Ovary (tissue), 9 donors: ENCODE data around the gene LRMDA. TPM values are rescaled to one million over a fixed set of nuclear protein-coding genes. Genes with fewer than 3 reads are reported as not detected.

Source experiments
- DNase-seq, 5 donors: peaks; one replicate each; pipeline ENCODE4 v3.0.0-alpha.2; 2019 to 2020
- H3K27ac ChIP-seq, 2 donors: fragments of 200-600 bp; one replicate each; pipeline versions ENCODE4 v1.5.1 to v1.8.0; 2019 to 2022
- H3K27me3 ChIP-seq: fragments of 200-600 bp; one replicate; pipeline ENCODE4 v1.8.0; 2022
- H3K36me3 ChIP-seq: fragments of 200-600 bp; sonication (generic); one replicate; pipeline ENCODE4 v1.5.1; 2019
- H3K4me1 ChIP-seq: one replicate; pipeline ENCODE4 v1.8.1; 2013; ENCODE audit warnings: mild to moderate bottlenecking, moderate library complexity; ENCODE audit not compliant: insufficient read depth
- H3K4me3 ChIP-seq: fragments of 200-600 bp; sonication (generic); one replicate; pipeline ENCODE4 v1.5.1; 2017
- H3K9me3 ChIP-seq, 2 donors: fragments of 200-600 bp in 1 of 2; sonication (generic) in 1 of 2; one replicate each; pipeline versions ENCODE4 v1.5.1 to v1.8.1; 2013 to 2019; ENCODE audit warnings: mild to moderate bottlenecking in 1 of 2, moderate library complexity in 1 of 2
- CTCF ChIP-seq, 3 donors: fragments of 450-650 bp in 2 of 3; fragments of 200-600 bp in 1 of 3; IDR thresholded peaks; one replicate each; pipeline versions ENCODE4 v1.5.1 to v1.8.0; 2016 to 2022; ENCODE audit warnings: antibody characterized with exemption in 3 of 3, mild to moderate bottlenecking in 1 of 3
- EP300 ChIP-seq: sonication (generic); formaldehyde crosslinking; IDR thresholded peaks from one replicate; pipeline ENCODE4 v1.6.1; 2017; ENCODE audit warnings: antibody characterized with exemption
- POLR2A ChIP-seq: fragments of 450-650 bp; IDR thresholded peaks from one replicate; pipeline ENCODE4 v1.6.1; 2017; ENCODE audit warnings: antibody characterized with exemption, mild to moderate bottlenecking, moderate library complexity
- WGBS, 3 donors: extraction: QIAGEN DNeasy Blood & Tissue Kit in 1 of 3; methylation state at CpG; one replicate each; pipeline versions ENCODE4 v1.1.5 to v1.1.7; 2013 to 2017; 5-methylcytosine and 5-hydroxymethylcytosine counted together
- intact Hi-C, 4 donors: fragments of 100-400 bp; cut with DNase I; formaldehyde crosslinking; loops; one replicate each; pipeline versions ENCODE4 v1.11.0 to v1.15.1; 2022 to 2023
- polyA plus RNA-seq, 2 donors: library from polyadenylated mRNA; stranded (reverse); fragments of 200-250 nt in 1 of 2; fragments of 350-450 nt in 1 of 2; fragmentation: Illumina TruSeq in 1 of 2; extraction: RNeasy Lipid Tissue Mini Kit (QIAGEN cat#74804) in 1 of 2; gene quantifications; one replicate each; pipeline ENCODE4 v1.2.3, GENCODE V29; 2013 to 2014
- total RNA-seq, 7 donors: library from RNA; depleted of rRNA in 2 of 7; stranded (reverse); fragments of >200 nt in 2 of 7; fragmentation: NEBNext Ultra II Directional in 3 of 7; extraction: Animal tissue kit (Norgen Biotek cat#: 25700) in 3 of 7; gene quantifications; one replicate each; pipeline versions ENCODE4 v1.1.0 to v1.2.4, GENCODE V29; 2016 to 2023
- donor health status: DM: no; HTN: no; CAD: no; lungs with moderate emphysema.
- donor health status: DM: no; HTN: no; CAD: no.
- donor health status: Bipolar disorder and iron deficiency.
- donor health status: DM: yes; HTN: yes; CAD: no.
- donor health status: DM: no; HTN: no; CAD: no.
- donor health status: DM: yes; HTN: yes; CAD: no.

LRMDA gene
- total and polyA plus RNA-seq, 9 donors, result 14.8 to 30.7 (median 22.9) TPM

- H3K27ac ChIP-seq, result no peak overlapping the region
- H3K4me1 ChIP-seq, result peaks cover 2% of the 10 kb centered on the region
- TF ChIP-seq CTCF (IDR thresholded peaks at IDR 0.05), result no peak
- no peak for TF ChIP-seq POLR2A
- TF ChIP-seq EP300, result no peak
- intact Hi-C loops, result no loop called here
- no peaks in the 10 kb centered on the region for H3K36me3 ChIP-seq
- no peaks in the 10 kb centered on the region for H3K27me3 ChIP-seq
- no peak overlapping the region for H3K4me3 ChIP-seq
- DNase-seq, result no peak
- no peaks in the 10 kb centered on the region for H3K9me3 ChIP-seq
These were observed 613.3 kb downstream of the LRMDA start for GRCh38 chr10:76044751-76045150.

DNA sequence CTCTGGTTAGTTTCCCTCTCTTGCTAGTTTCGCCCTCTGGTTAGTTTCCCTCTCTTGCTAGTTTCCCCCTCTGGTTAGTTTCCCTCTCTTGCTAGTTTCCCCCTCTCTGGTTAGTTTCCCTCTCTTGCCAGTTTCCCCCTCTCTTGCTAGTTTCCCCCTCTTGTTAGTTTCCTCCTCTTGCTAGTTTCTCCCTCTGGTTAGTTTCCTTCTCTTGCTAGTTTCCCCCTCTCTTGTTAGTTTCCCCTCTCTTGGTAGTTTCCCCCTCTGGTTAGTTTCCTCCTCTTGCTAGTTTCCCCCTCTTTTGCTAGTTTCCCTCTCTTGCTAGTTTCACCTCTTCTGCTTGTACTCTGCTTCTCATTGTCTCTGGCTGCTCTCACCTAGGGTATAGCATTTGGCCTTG lies 613.8 kb downstream of the LRMDA start:
- WGBS, 3 donors, result 97 to 100% (median 100%) methylated on average over 1 of the region's 1 CpG
- intact Hi-C loops, result no loop called here

DNA sequence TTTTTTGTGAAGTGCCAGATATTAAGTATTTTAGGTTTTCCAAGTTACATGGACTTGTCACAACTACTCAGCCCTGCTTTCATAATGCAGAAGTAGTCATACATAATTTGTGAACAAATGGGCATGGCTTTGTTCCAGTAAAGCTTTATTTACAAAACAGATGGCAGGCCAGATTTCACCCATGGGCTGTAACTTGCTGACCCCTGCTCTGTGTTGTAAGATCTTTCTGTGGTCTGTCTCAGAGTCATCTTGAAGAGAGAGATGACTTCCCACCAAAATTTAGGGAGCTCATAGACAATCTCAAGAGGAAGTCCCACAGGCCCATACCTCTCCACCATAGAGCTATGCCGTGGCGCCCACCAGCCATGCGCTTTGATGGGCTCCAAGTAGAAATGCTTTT lies 616.1 kb downstream of the LRMDA start:
- Histone ChIP-seq H3K9me3 (no peaks in the 10 kb centered on the region), H3K4me1 (no peaks in the 10 kb centered on the region), H3K36me3 (no peaks in the 10 kb centered on the region), H3K27ac (no peak overlapping the region), H3K27me3 (no peaks in the 10 kb centered on the region), H3K4me3 (no peak overlapping the region)
- no peak for TF ChIP-seq EP300
- TF ChIP-seq CTCF (IDR thresholded peaks at IDR 0.05), result no peak
- no peak for TF ChIP-seq POLR2A
- no peak for DNase-seq
- intact Hi-C loops, result no loop called here
- 96 to 100% (median 98%) methylated on average over 3 of the region's 3 CpGs for whole genome bisulfite sequencing, 3 donors

More for the DNA sequence above, 613.8 kb downstream of the LRMDA start:
- Histone ChIP-seq H3K4me1 (peaks cover 2% of the 10 kb centered on the region), H3K36me3 (no peaks in the 10 kb centered on the region), H3K9me3 (no peaks in the 10 kb centered on the region), H3K27me3 (no peaks in the 10 kb centered on the region), H3K4me3 (no peak overlapping the region), H3K27ac (no peak overlapping the region)
- TF ChIP-seq CTCF (IDR thresholded peaks at IDR 0.05) (no peak), POLR2A (no peak), EP300 (no peak)
- no peak for DNase-seq

- H3K27me3 ChIP-seq, result no peaks in the 10 kb centered on the region
- H3K27ac ChIP-seq, result no peak overlapping the region
- intact Hi-C loops, result no loop called here
- TF ChIP-seq EP300 (no peak), POLR2A (no peak), CTCF (IDR thresholded peaks at IDR 0.05) (no peak)
- no peaks in the 10 kb centered on the region for H3K4me1 ChIP-seq
- no peak overlapping the region for H3K4me3 ChIP-seq
- no peak for DNase-seq
- no peaks in the 10 kb centered on the region for H3K36me3 ChIP-seq
- WGBS, 3 donors, result 58 to 71% (median 64%) methylated on average over 5 of the region's 5 CpGs
- no peaks in the 10 kb centered on the region for H3K9me3 ChIP-seq
These were observed 618.3 kb downstream of the LRMDA start for GRCh38 chr10:76049581-76050290.
